DND-41 (cell line): Measurements from ENCODE around the gene ULBP3.

Experiments
- ATAC-seq: fragments of 200-7000 bp; cut with Tn5 transposase; 3 replicates; pipeline ENCODE4 v1.9.1; 2021; ENCODE audit warnings: low read depth; ENCODE audit not compliant: insufficient read depth
- DNase-seq: peaks from one replicate; pipeline ENCODE4 v3.0.0-alpha.2; 2020
- H2AFZ ChIP-seq: 2 replicates; pipeline ENCODE4 v1.6.0; 2012; ENCODE audit warnings: low read depth, low read length
- H3K27ac ChIP-seq: 2 replicates; pipeline ENCODE4 v1.5.1; 2012; ENCODE audit warnings: low read length, inconsistent platforms
- H3K27me3 ChIP-seq: fragments of 200-600 bp; sonication (generic); 2 replicates; pipeline ENCODE4 v1.6.0; 2012; ENCODE audit warnings: low read length, mild to moderate bottlenecking, inconsistent platforms; ENCODE audit not compliant: insufficient read depth, poor library complexity
- H3K36me3 ChIP-seq: 2 replicates; pipeline ENCODE4 v1.5.1; 2012; ENCODE audit warnings: low read length, inconsistent platforms; ENCODE audit not compliant: insufficient read depth
- H3K4me1 ChIP-seq: 2 replicates; pipeline ENCODE4 v1.5.1; 2012; ENCODE audit warnings: mild to moderate bottlenecking, low read length; ENCODE audit not compliant: insufficient read depth
- H3K4me2 ChIP-seq: 2 replicates; pipeline ENCODE4 v1.6.0; 2012; ENCODE audit warnings: mild to moderate bottlenecking, moderate library complexity, low read length, inconsistent platforms; ENCODE audit not compliant: insufficient read depth
- H3K4me3 ChIP-seq, 2 experiments: fragments of 200-600 bp in 1 of 2; shearing (Covaris generic) in 1 of 2; 2 replicates each; pipeline ENCODE4 v1.5.1; 2012 to 2016; ENCODE audit warnings: inconsistent platforms in 2 of 2, low read length in 2 of 2, mild to moderate bottlenecking in 2 of 2, low read depth in 1 of 2, moderate library complexity in 1 of 2
- H3K79me2 ChIP-seq: 2 replicates; pipeline ENCODE4 v1.6.0; 2012; ENCODE audit warnings: low read length, inconsistent platforms; ENCODE audit not compliant: insufficient read depth
- H3K9ac ChIP-seq: 2 replicates; pipeline ENCODE4 v1.6.0; 2012; ENCODE audit warnings: low read depth, mild to moderate bottlenecking, inconsistent platforms, low read length, moderate library complexity
- H3K9me3 ChIP-seq: 2 replicates; pipeline ENCODE4 v1.5.1; 2012; ENCODE audit warnings: low read length, moderate library complexity, mild to moderate bottlenecking, inconsistent platforms; ENCODE audit not compliant: insufficient read depth, severe bottlenecking
- H4K20me1 ChIP-seq: 2 replicates; pipeline ENCODE4 v1.6.0; 2012; ENCODE audit warnings: low read length; ENCODE audit not compliant: insufficient read depth
- CTCF ChIP-seq: IDR thresholded peaks from 2 replicates; pipeline ENCODE4 v1.5.1; 2012; ENCODE audit warnings: borderline replicate concordance, low read length, moderate library complexity, mild to moderate bottlenecking; ENCODE audit not compliant: poor library complexity, severe bottlenecking; ENCODE audit errors: extremely low read depth
- EZH2 ChIP-seq: IDR thresholded peaks from 3 replicates; pipeline ENCODE4 v1.6.1; 2012; ENCODE audit warnings: borderline replicate concordance, low read depth, mild to moderate bottlenecking, moderate library complexity, low read length, inconsistent platforms; ENCODE audit not compliant: severe bottlenecking

The ULBP3 gene

DNA sequence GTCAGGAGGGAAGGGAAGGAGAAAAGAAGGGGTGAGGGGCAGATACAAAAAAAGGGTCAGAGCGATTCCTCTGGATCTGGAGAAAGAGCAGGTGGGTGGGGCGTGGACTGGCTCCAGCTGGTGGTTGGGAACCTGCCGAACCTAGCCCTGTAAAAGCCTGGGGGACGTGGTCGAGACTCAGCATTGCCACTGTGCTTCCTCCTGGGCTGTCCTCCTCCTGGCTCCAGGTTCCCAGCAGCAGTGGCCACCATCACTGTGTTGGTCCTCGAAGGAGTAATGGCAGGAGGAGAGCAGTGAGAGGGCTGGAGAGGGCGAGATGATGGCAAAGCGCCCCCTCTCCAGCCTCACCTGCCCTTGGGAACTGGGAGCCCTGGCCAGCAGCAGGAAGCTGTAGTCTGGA, 40.1 kb downstream of the ULBP3 start:
- no peak for ATAC-seq
- peaks cover 15% of the 10 kb centered on the region for H3K27me3 ChIP-seq
- no peak overlapping the region for H3K4me3 ChIP-seq

DNA sequence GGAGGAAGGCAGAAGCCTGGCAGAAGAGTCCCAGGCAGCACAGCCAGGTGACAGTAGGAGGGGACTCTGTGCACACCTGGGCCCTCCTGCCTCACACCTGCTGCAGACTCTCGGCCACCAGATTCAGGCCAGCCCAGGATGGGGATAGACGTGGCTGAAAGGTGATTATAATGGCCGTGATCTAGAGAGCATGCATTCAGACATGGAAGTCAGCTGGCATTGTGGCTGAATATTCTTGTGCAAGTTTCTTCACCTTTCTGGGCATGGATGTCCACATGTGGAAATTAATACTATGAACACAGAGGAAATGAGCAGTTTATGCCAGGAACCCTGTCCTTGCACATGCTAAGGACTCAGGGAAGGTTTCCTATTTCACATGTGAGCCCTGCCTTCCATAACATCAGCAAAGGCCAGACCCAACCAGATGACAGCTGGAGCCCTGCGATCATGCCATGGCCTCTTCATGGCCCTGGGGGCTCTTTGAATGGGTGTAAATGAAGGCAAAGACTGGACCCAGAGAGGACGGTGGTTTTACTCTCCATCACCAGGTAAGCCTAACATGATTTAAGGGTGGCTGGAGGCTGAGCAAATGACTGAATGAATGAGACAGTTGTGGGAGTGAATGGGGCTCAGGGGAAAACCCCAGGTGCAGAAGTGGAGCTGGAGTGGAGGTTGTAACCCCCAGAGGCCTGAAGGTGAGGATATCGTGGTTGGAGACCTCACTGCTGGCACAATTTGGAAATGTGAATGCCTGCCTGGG, 40.9 kb downstream of the ULBP3 start:
- Histone ChIP-seq H3K36me3 (no peaks in the 10 kb centered on the region), H3K27me3 (peaks cover 8% of the 10 kb centered on the region), H3K4me2 (no peak overlapping the region), H2AFZ (no peak overlapping the region), H3K4me3 (no peak overlapping the region), H4K20me1 (no peaks in the 10 kb centered on the region), H3K9me3 (no peaks in the 10 kb centered on the region), H3K79me2 (no peaks in the 10 kb centered on the region), H3K27ac (no peak overlapping the region), H3K9ac (no peak overlapping the region), H3K4me1 (no peaks in the 10 kb centered on the region)
- ATAC-seq (no peak), DNase-seq (no peak)
- no peak for TF ChIP-seq EZH2
- no peak for TF ChIP-seq CTCF

More for the DNA sequence above, 40.1 kb downstream of the ULBP3 start:
- Histone ChIP-seq H3K36me3 (no peaks in the 10 kb centered on the region), H3K9ac (no peak overlapping the region), H2AFZ (no peak overlapping the region), H3K9me3 (no peaks in the 10 kb centered on the region), H3K79me2 (no peaks in the 10 kb centered on the region), H3K27ac (no peak overlapping the region), H4K20me1 (no peaks in the 10 kb centered on the region), H3K4me2 (no peak overlapping the region), H3K4me1 (no peaks in the 10 kb centered on the region)
- TF ChIP-seq EZH2 (no peak), CTCF (no peak)
- DNase-seq: no peak

DNA sequence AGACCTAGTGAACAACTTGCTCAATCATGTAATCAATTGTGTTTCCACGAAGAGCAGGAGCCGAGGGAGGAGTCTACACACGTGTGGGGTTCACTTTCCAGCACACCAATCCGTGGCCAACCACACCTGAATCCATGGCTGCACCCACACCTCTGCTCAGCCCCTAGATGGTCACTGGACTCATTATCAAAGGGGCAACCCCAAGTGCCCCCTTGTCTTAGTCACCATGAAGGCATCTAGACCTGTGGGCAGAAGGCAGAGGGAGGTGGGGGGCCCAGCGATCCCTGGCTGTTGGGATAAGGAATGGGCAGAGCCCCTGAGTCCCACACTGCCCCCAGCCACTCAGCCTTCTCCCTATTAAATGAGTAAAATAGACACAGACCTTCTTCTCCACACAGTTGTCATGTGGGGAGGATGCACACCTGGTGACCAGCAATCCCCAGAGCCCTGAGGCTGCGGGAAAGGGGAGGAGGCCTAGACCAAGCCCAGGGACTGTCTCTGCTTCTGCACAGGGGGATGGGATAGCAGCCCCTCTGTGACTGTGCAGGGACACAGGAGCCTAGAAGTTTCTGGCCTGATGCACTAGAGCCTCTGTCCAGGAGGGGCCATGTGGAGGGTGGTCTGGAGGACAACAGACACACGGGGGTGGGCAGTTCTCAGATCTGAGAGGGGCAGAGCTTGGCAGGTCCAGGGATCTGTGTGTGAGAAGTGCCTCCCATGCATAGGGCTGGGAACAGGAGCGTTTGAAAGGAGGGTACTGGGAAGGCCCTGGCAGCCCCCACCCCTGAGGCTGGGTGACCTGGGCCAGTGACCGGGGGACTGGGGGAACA, 41.7 kb downstream of the ULBP3 start:
- no peaks in the 10 kb centered on the region for H3K4me1 ChIP-seq
- no peak for ATAC-seq
- DNase-seq: no peak
- no peak for TF ChIP-seq EZH2
- TF ChIP-seq CTCF: no peak
- no peaks in the 10 kb centered on the region for H4K20me1 ChIP-seq
- no peak overlapping the region for H3K4me3 ChIP-seq
- H3K27ac ChIP-seq: no peak overlapping the region
- H3K9ac ChIP-seq: no peak overlapping the region
- no peaks in the 10 kb centered on the region for H3K9me3 ChIP-seq
- no peaks in the 10 kb centered on the region for H3K79me2 ChIP-seq
- H3K4me2 ChIP-seq: no peak overlapping the region
- no peak overlapping the region for H2AFZ ChIP-seq
- H3K27me3 ChIP-seq: peaks cover 3% of the 10 kb centered on the region
- H3K36me3 ChIP-seq: no peaks in the 10 kb centered on the region
